ENCODE data around the gene SAPCD2. TPM values are rescaled to one million over a fixed set of nuclear protein-coding genes. Genes with fewer than 3 reads are reported as not detected.
A peak's percentile ranks its signal among the peaks of the same experiment; 100 is the strongest.

SAPCD2 gene
- total RNA-seq, 4 donors from 2014 or later, result 0.27 to 1.0 (median 0.72) TPM

DNA sequence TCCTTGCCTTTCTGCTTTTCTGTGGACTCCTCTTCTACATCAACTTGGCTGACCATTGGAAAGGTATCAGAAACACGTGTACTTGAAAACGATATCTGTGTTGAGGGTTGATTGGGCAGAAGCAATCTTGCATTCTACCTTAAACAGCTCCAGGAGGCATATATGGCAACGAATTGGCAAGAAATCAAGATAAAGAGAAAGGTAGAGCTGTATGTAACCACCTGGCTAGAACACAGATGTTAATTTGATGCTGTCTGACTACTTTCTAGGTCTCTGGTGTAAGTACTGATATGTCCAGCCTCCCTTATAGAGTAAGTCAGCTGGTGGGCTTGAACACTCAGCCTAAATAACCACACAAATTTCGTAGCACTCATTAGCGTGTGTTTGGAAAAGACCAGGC lies 17.8 kb upstream of the SAPCD2 start:
- H3K4me3 ChIP-seq (replicated peaks in 1 of 3), result no peak overlapping the region
- H3K36me3 ChIP-seq, result peaks cover 0 to 3% of the 10 kb centered on the region in 2 donors
- intact Hi-C loops (cut with DNase I), result no loop called here
- H3K4me1 ChIP-seq, result peaks cover 15 to 23% of the 10 kb centered on the region in 2 donors
- WGBS, 2 donors, result 87 to 89% methylated on average over 5 of the region's 5 CpGs
- no peak overlapping the region for H3K27ac ChIP-seq
- no peaks in the 10 kb centered on the region for H3K27me3 ChIP-seq
- no peaks in the 10 kb centered on the region for H3K9me3 ChIP-seq
- no peak for DNase-seq
- TF ChIP-seq, protein P1, sequence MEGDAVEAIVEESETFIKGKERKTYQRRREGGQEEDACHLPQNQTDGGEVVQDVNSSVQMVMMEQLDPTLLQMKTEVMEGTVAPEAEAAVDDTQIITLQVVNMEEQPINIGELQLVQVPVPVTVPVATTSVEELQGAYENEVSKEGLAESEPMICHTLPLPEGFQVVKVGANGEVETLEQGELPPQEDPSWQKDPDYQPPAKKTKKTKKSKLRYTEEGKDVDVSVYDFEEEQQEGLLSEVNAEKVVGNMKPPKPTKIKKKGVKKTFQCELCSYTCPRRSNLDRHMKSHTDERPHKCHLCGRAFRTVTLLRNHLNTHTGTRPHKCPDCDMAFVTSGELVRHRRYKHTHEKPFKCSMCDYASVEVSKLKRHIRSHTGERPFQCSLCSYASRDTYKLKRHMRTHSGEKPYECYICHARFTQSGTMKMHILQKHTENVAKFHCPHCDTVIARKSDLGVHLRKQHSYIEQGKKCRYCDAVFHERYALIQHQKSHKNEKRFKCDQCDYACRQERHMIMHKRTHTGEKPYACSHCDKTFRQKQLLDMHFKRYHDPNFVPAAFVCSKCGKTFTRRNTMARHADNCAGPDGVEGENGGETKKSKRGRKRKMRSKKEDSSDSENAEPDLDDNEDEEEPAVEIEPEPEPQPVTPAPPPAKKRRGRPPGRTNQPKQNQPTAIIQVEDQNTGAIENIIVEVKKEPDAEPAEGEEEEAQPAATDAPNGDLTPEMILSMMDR (IDR thresholded peaks at IDR 0.05), result no peak
- TF ChIP-seq POLR2A (IDR thresholded peaks at IDR 0.05), result no peak

DNA sequence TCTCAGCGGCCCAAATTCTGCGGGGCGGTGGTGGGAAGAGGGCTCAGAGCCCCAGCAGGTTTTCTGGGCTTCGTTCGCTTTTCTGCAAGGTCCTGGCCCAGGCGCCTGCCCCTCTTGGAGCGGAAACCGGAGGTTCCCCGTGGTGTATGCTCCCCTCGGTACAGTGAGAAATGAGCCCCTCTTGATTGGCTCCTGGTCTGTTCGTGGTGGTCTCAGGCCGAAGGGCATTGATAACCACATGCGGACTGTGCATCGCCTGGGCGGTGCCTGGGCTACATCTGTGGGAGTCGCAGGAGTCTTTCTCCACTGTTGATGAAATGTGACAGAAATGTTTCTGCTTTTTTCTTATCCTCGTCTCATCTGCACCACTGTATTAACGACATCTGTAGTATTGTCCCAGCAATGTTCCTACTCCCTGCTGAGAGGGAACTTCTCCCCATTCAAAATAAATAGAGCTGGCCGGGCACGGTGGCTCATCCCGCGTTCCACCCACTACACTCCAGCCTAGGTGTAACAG lies 17.1 kb upstream of the SAPCD2 start:
- H3K36me3 ChIP-seq, result peaks cover 0 to 4% of the 10 kb centered on the region in 2 donors
- peaks cover 15 to 23% of the 10 kb centered on the region in 2 donors for H3K4me1 ChIP-seq
- TF ChIP-seq, protein P1 (IDR thresholded peaks at IDR 0.05), result no peak
- TF ChIP-seq POLR2A (IDR thresholded peaks at IDR 0.05), result no peak
- intact Hi-C loops (cut with DNase I), result no loop called here
- no peak for DNase-seq
- WGBS, 2 donors, result 9 to 10% methylated on average over 19 to 22 of the region's 22 CpGs
- peak overlapping the region in 2 of 3 donors; percentile 53 to 93 for H3K27ac ChIP-seq
- peak overlapping the region; percentile 60 to 84 (median 77) for H3K4me3 ChIP-seq (replicated peaks in 1 of 3)
- no peaks in the 10 kb centered on the region for H3K27me3 ChIP-seq
- no peaks in the 10 kb centered on the region for H3K9me3 ChIP-seq

GRCh38 chr9:137086531-137087408 lies 16.4 kb upstream of the SAPCD2 start, which contains the start of gene MAN1B1:
MAN1B1 (plus strand) TSS chr9:137086985; CDS start chr9:137087000, 15 bp downstream.
- Histone ChIP-seq H3K4me3 (replicated peaks in 1 of 3) (peak within 1 kb of the TSS; percentile 60 to 84 (median 77)), H3K9me3 (no peaks in the 10 kb centered on the region), H3K27ac (peak within 1 kb of the TSS; percentile 71 to 93 (median 78)), H3K4me1 (peaks cover 15 to 23% of the 10 kb centered on the region in 2 donors), H3K27me3 (no peaks in the 10 kb centered on the region), H3K36me3 (peaks cover 0 to 4% of the 10 kb centered on the region in 2 donors)
- 1% methylated on average over 29 of the region's 101 CpGs; no CpG with 5 or more reads in 1 of the 2 donors for WGBS, 2 donors
- TF ChIP-seq POLR2A (IDR thresholded peaks at IDR 0.05), result peak; percentile 60 to 87
- TF ChIP-seq, protein P1 (IDR thresholded peaks at IDR 0.05), result no peak
- peak; percentile 100 for DNase-seq
- intact Hi-C loops (cut with DNase I), result no loop called here

GRCh38 chr9:137085920-137086530 lies 15.7 kb upstream of the SAPCD2 start:
- peak; percentile 59 to 69 for DNase-seq
- TF ChIP-seq, protein P1 (IDR thresholded peaks at IDR 0.05), result no peak
- no peak for TF ChIP-seq POLR2A (IDR thresholded peaks at IDR 0.05)
- peak overlapping the region; percentile 71 to 93 (median 78) for H3K27ac ChIP-seq

More at GRCh38 chr9:137085920-137086530, 15.7 kb upstream of the SAPCD2 start:
- H3K4me1 ChIP-seq, result peaks cover 15 to 23% of the 10 kb centered on the region in 2 donors
- H3K36me3 ChIP-seq, result peaks cover under 1 to 5% of the 10 kb centered on the region in 2 donors
- no peaks in the 10 kb centered on the region for H3K9me3 ChIP-seq
- peak overlapping the region; percentile 21 to 77 (median 32) for H3K4me3 ChIP-seq (replicated peaks in 1 of 3)
- H3K27me3 ChIP-seq, result no peaks in the 10 kb centered on the region
- WGBS, 2 donors, result 1 to 7% methylated on average over 18 to 19 of the region's 58 CpGs
- intact Hi-C loops (cut with DNase I), result no loop called here
